Neural crest cell (in vitro differentiated cells): ENCODE results near the gene FMO4. TPM values are rescaled to one million over a fixed set of nuclear protein-coding genes. Genes with fewer than 3 reads are reported as not detected.

ENCODE experiments used
- DNase-seq: peaks from one replicate; pipeline ENCODE4 v3.0.0; 2021; ENCODE audit warnings: low read depth, mixed read lengths, low spot score
- H3K27ac Mint-ChIP-seq: one replicate; pipeline ENCODE4 v1.8.0; 2021; ENCODE audit warnings: mild to moderate bottlenecking, mixed read lengths; ENCODE audit not compliant: unreplicated experiment
- H3K27me3 Mint-ChIP-seq: 2 replicates; pipeline ENCODE4 v1.8.0; 2021; ENCODE audit warnings: low read depth, mild to moderate bottlenecking, mixed read lengths
- H3K36me3 Mint-ChIP-seq: 2 replicates; pipeline ENCODE4 v1.8.0; 2021; ENCODE audit warnings: low read depth, mild to moderate bottlenecking, mixed read lengths
- H3K4me1 Mint-ChIP-seq: 2 replicates; pipeline ENCODE4 v1.8.0; 2021; ENCODE audit warnings: mixed read lengths
- H3K4me3 Mint-ChIP-seq: one replicate; pipeline ENCODE4 v1.8.0; 2021; ENCODE audit warnings: mild to moderate bottlenecking, mixed read lengths
- H3K9me3 Mint-ChIP-seq: 2 replicates; pipeline ENCODE4 v1.8.0; 2021; ENCODE audit warnings: mixed read lengths
- total RNA-seq: library from RNA; stranded (reverse); gene quantifications from 2 replicates; pipeline ENCODE4 v1.2.1, GENCODE V29; 2021
- TF ChIP-seq, protein P1 (sequence below): fragments of 200-600 bp; sonication (generic); conservative IDR thresholded peaks from 2 replicates; pipeline ENCODE4 v1.5.0; 2021; ENCODE audit warnings: antibody characterized with exemption, mild to moderate bottlenecking

FMO4 gene
- total RNA-seq, 1 donor from 2014 or later = 0.77 TPM

DNA sequence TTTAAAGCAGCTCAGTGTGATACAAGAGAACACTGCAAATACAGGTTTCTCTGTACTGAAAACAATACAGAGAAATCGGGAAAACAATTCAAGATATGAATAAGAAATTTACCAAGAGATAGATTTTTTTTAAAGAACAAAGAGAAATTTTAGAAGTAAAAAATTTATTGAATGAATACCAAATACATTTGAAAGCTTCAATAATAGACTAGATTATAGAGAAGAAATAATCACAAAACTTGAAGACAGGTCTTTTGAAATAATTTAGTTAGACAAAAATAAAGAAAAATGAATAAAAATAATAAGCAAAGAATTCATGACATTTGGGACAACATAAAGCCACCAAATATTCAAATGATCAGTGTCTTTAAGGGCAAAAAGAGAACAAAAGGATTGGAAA is 13.6 kb upstream of the FMO4 start:
- no peak overlapping the region for H3K4me3 Mint-ChIP-seq
- H3K4me1 Mint-ChIP-seq = no peaks in the 10 kb centered on the region
- H3K27ac Mint-ChIP-seq = no peak overlapping the region
- H3K9me3 Mint-ChIP-seq = peaks cover 12% of the 10 kb centered on the region
- DNase-seq = no peak
- H3K27me3 Mint-ChIP-seq = peaks cover 2% of the 10 kb centered on the region
- TF ChIP-seq, protein P1, sequence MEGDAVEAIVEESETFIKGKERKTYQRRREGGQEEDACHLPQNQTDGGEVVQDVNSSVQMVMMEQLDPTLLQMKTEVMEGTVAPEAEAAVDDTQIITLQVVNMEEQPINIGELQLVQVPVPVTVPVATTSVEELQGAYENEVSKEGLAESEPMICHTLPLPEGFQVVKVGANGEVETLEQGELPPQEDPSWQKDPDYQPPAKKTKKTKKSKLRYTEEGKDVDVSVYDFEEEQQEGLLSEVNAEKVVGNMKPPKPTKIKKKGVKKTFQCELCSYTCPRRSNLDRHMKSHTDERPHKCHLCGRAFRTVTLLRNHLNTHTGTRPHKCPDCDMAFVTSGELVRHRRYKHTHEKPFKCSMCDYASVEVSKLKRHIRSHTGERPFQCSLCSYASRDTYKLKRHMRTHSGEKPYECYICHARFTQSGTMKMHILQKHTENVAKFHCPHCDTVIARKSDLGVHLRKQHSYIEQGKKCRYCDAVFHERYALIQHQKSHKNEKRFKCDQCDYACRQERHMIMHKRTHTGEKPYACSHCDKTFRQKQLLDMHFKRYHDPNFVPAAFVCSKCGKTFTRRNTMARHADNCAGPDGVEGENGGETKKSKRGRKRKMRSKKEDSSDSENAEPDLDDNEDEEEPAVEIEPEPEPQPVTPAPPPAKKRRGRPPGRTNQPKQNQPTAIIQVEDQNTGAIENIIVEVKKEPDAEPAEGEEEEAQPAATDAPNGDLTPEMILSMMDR = no peak
- H3K36me3 Mint-ChIP-seq = peaks cover 6% of the 10 kb centered on the region

DNA sequence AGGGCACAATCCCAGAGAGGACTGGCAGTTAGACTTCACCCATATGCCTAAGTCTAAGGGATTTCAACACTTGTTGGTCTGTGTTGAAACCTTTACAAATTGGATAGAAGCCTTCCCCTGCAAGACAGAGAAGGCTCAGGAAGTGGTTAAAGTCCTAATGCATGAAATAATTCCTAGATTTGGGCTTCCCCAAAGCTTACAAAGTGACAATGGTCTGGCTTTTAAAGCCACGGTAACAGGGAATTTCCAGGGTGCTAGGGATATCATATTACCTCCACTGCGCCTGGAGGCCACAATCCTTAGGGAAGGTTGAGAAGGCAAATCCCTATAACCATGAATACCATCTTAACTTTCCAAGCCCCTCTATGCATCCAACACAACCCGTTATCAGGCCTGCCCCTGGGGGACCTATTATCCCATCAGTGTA is 3.3 kb upstream of the FMO4 start:
- no peaks in the 10 kb centered on the region for H3K36me3 Mint-ChIP-seq
- TF ChIP-seq, protein P1 = no peak

DNA sequence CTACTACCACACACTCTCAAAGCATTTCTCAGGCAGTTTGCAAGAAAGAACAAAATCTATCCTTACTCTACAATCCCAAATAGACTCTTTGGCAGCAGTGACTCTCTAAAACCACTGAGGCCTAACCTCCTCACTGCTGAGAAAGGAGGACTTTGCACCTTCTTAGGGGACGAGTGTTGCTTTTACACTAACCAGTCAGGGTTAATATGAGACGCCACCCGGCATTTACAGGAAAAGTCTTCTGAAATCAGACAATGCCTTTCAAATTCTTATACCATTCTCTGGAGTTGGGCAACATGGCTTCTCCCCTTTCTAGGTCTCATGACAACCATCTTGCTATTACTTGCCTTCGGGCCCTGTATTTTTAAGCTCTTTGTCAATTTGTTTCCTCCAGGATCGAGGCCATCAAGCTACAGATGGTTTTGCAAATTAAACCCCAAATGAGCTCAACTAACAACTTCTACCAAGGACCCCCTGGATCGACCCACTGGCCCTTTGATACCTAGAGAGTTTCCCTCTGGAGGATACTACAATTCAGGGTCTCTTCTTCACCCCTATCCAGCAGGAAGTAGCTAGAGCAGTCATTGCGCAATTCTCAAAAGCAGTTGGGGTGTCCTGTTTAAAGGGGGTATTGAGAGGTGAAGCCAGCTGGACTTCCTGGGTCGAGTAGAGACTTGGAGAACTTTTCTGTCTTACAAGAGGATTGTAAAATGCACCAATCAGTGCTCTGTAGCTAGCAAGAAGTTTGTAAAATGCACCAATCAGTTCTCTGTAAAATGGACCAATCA is 2.0 kb upstream of the FMO4 start:
- H3K27me3 Mint-ChIP-seq = no peaks in the 10 kb centered on the region
- no peak overlapping the region for H3K27ac Mint-ChIP-seq
- H3K4me3 Mint-ChIP-seq = no peak overlapping the region
- H3K9me3 Mint-ChIP-seq = peaks cover 6% of the 10 kb centered on the region
- no peaks in the 10 kb centered on the region for H3K36me3 Mint-ChIP-seq
- TF ChIP-seq, protein P1 = no peak
- DNase-seq = no peak
- peaks cover 13% of the 10 kb centered on the region for H3K4me1 Mint-ChIP-seq

More for the DNA sequence above, 3.3 kb upstream of the FMO4 start:
- Mint-ChIP-seq H3K4me1 (peaks cover 13% of the 10 kb centered on the region), H3K4me3 (no peak overlapping the region), H3K27me3 (no peaks in the 10 kb centered on the region), H3K27ac (no peak overlapping the region), H3K9me3 (peaks cover 6% of the 10 kb centered on the region)
- DNase-seq = no peak

DNA sequence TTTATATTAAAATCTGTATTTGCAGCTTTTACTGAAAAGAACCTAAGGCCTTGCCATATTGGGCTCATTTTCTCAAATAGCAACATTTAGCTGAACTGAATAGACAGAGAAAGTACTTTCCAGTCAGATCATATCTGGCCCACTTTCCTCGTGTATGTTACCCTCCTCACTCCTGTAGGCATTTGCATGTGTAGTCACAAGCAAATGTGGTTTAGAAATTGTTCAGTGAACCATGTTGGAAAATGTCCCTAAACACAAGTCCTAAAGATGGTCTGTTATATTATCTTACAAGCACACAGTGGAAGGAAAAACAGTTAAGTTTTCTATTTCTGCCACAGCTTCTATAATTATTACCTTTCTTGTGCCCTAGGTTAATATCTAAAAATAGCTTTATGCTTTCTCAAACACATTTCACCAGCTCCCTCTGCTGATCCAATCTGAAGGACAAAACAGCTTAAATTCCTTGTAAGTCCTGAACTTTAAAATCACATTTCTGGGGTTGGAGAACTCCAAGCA is 606 bp upstream of the FMO4 start:
- Mint-ChIP-seq H3K36me3 (no peaks in the 10 kb centered on the region), H3K4me3 (peak overlapping the region; percentile 79), H3K27ac (no peak overlapping the region), H3K27me3 (no peaks in the 10 kb centered on the region), H3K9me3 (peaks cover 6% of the 10 kb centered on the region), H3K4me1 (peaks cover 13% of the 10 kb centered on the region)
- DNase-seq = no peak
- TF ChIP-seq, protein P1 = no peak

DNA sequence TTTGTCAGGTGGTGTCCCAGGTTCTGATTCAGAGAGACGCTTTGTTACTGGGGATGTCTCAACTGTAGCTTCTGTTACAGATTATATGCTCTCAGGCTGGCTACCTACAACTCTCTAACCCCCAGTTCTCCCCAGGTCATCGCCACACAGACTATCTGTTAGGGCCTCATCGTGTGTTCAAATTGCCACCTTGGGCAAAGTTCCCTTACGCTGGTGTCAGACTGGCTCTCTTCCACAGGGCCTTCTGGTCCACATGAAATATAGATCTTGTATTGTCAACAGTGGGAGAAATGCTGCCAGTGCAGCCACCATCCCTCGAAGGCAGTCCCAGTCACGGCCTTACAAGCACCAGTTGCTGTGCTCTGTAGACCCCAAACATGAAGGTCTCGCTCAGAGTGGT is 15.3 kb downstream of the FMO4 start:
- H3K4me3 Mint-ChIP-seq = no peak overlapping the region
- no peak for DNase-seq
- H3K4me1 Mint-ChIP-seq = peaks cover 5% of the 10 kb centered on the region
- H3K9me3 Mint-ChIP-seq = no peaks in the 10 kb centered on the region
- TF ChIP-seq, protein P1 = no peak
- no peaks in the 10 kb centered on the region for H3K36me3 Mint-ChIP-seq
- H3K27ac Mint-ChIP-seq = no peak overlapping the region
- no peaks in the 10 kb centered on the region for H3K27me3 Mint-ChIP-seq
